Measurements from ENCODE around the gene NTRK1. TPM values are rescaled to one million over a fixed set of nuclear protein-coding genes. Genes with fewer than 3 reads are reported as not detected.
A peak's percentile ranks its signal among the peaks of the same experiment; 100 is the strongest.

NTRK1 gene
- total and polyA plus RNA-seq, 4 donors: 0.15 to 0.61 (median 0.24) TPM; not detected in 1

- no peak overlapping the region for H3K27ac ChIP-seq (ENCODE audit: low read depth in 1 of 2, low read length in 1 of 2)
- ATAC-seq (ENCODE audit: insufficient read depth, low FRiP score): no peak
- no peaks in the 10 kb centered on the region for H3K9me3 ChIP-seq (ENCODE audit: control insufficient read depth in 4 of 4, insufficient read depth in 3 of 4, low read length in 3 of 4)
- no peak for TF ChIP-seq CTCF (IDR thresholded peaks at IDR 0.05; ENCODE audit: control extremely low read depth, extremely low read depth)
- DNase-seq: no peak
- 72 to 86% methylated on average over 15 of the region's 15 CpGs for WGBS, 2 donors
- H3K4me3 ChIP-seq: no peak overlapping the region
- peaks cover 0 to 21% (median 0%) of the 10 kb centered on the region in 3 donors for H3K27me3 ChIP-seq (ENCODE audit: control insufficient read depth in 3 of 3, insufficient read depth in 3 of 3, low read length in 2 of 3)
- H3K4me1 ChIP-seq (ENCODE audit: control insufficient read depth in 5 of 5, insufficient read depth in 5 of 5, low read length in 5 of 5): peaks cover 0 to 58% (median 33%) of the 10 kb centered on the region in 5 donors
- H3K9ac ChIP-seq (ENCODE audit: insufficient read depth in 1 of 2, low read length in 2 of 2): no peak overlapping the region
- H3K36me3 ChIP-seq (ENCODE audit: control insufficient read depth in 4 of 4, insufficient read depth in 4 of 4, low read length in 4 of 4): peaks cover 0 to 18% (median 11%) of the 10 kb centered on the region in 4 donors
Measured at GRCh38 chr1:156903328-156904091, 42.8 kb downstream of the NTRK1 start.

GRCh38 chr1:156904187-156904959, 43.7 kb downstream of the NTRK1 start:
- H3K36me3 ChIP-seq (ENCODE audit: control insufficient read depth in 4 of 4, insufficient read depth in 4 of 4, low read length in 4 of 4): peaks cover 0 to 23% (median 12%) of the 10 kb centered on the region in 4 donors
- H3K27me3 ChIP-seq (ENCODE audit: control insufficient read depth in 3 of 3, insufficient read depth in 3 of 3, low read length in 2 of 3): peaks cover 0 to 27% (median 0%) of the 10 kb centered on the region in 3 donors
- H3K4me1 ChIP-seq (ENCODE audit: control insufficient read depth in 5 of 5, insufficient read depth in 5 of 5, low read length in 5 of 5): peaks cover 0 to 49% (median 30%) of the 10 kb centered on the region in 5 donors
- 77 to 85% methylated on average over 18 to 19 of the region's 19 CpGs for WGBS, 2 donors
- H3K9ac ChIP-seq (ENCODE audit: insufficient read depth in 1 of 2, low read length in 2 of 2): no peak overlapping the region
- H3K27ac ChIP-seq (ENCODE audit: low read depth in 1 of 2, low read length in 1 of 2): no peak overlapping the region
- H3K4me3 ChIP-seq: no peak overlapping the region
- no peaks in the 10 kb centered on the region for H3K9me3 ChIP-seq (ENCODE audit: control insufficient read depth in 4 of 4, insufficient read depth in 3 of 4, low read length in 3 of 4)
- ATAC-seq (ENCODE audit: insufficient read depth, low FRiP score): no peak
- DNase-seq: peak; percentile 70 to 83 (median 80)
- no peak for TF ChIP-seq CTCF (IDR thresholded peaks at IDR 0.05; ENCODE audit: control extremely low read depth, extremely low read depth)

- peaks cover 0 to 42% (median 23%) of the 10 kb centered on the region in 5 donors for H3K4me1 ChIP-seq (ENCODE audit: control insufficient read depth in 5 of 5, insufficient read depth in 5 of 5, low read length in 5 of 5)
- WGBS, 2 donors: 88 to 91% methylated on average over 14 to 16 of the region's 16 CpGs
- TF ChIP-seq CTCF (IDR thresholded peaks at IDR 0.05; ENCODE audit: control extremely low read depth, extremely low read depth): no peak
- H3K27me3 ChIP-seq (ENCODE audit: control insufficient read depth in 3 of 3, insufficient read depth in 3 of 3, low read length in 2 of 3): peaks cover 0 to 32% (median 0%) of the 10 kb centered on the region in 3 donors
- H3K9ac ChIP-seq (ENCODE audit: insufficient read depth in 1 of 2, low read length in 2 of 2): no peak overlapping the region
- H3K27ac ChIP-seq (ENCODE audit: low read depth in 1 of 2, low read length in 1 of 2): no peak overlapping the region
- DNase-seq: no peak
- H3K4me3 ChIP-seq: no peak overlapping the region
- peaks cover 0 to 25% (median 14%) of the 10 kb centered on the region in 4 donors for H3K36me3 ChIP-seq (ENCODE audit: control insufficient read depth in 4 of 4, insufficient read depth in 4 of 4, low read length in 4 of 4)
- H3K9me3 ChIP-seq (ENCODE audit: control insufficient read depth in 4 of 4, insufficient read depth in 3 of 4, low read length in 3 of 4): no peaks in the 10 kb centered on the region
- no peak for ATAC-seq (ENCODE audit: insufficient read depth, low FRiP score)
Measured at GRCh38 chr1:156905176-156905575, 44.5 kb downstream of the NTRK1 start.

Measured in lung (tissue), 12 donors.